ENCODE results near the gene NUP210L. TPM values are rescaled to one million over a fixed set of nuclear protein-coding genes. Genes with fewer than 3 reads are reported as not detected.

Gene NUP210L
- total and polyA plus RNA-seq, 9 of the 15 experiments (the other 6 are each of a cell fraction or from before 2014, with no cell fraction given): 0.01 to 0.04 TPM; not detected in 7

- TF ChIP-seq SNAPC5 (CRISPR knock-in tag; IDR thresholded peaks at IDR 0.05) (no peak), ZNF764 (CRISPR knock-in tag; IDR thresholded peaks at IDR 0.05; ENCODE audit: low read depth) (no peak), MLLT1 (IDR thresholded peaks at IDR 0.05) (no peak), MEIS2 (IDR thresholded peaks at IDR 0.05; ENCODE audit: partially characterized antibody) (no peak), U2AF1 (optimal IDR thresholded peaks at IDR 0.05; ENCODE audit: low read depth, low read length) (no peak), GTF2F1 (IDR thresholded peaks at IDR 0.05; ENCODE audit: low read depth, low read length) (no peak), ZNF592 (IDR thresholded peaks at IDR 0.05) (no peak), RERE (CRISPR knock-in tag; IDR thresholded peaks at IDR 0.05; ENCODE audit: borderline replicate concordance) (no peak), HMGN3 (IDR thresholded peaks at IDR 0.05; ENCODE audit: borderline replicate concordance, extremely low read depth, insufficient read length, low read depth, low read length) (no peak), CUX1 (CRISPR knock-in tag; IDR thresholded peaks at IDR 0.05) (no peak), NCOA4 (IDR thresholded peaks at IDR 0.05; ENCODE audit: partially characterized antibody) (no peak)
These were observed 167.3 kb downstream of the NUP210L start (continued) for GRCh38 chr1:153987621-153988020.

Data from K562 (cell line).